ENCODE results near the gene CDCP2.

Gene CDCP2

DNA sequence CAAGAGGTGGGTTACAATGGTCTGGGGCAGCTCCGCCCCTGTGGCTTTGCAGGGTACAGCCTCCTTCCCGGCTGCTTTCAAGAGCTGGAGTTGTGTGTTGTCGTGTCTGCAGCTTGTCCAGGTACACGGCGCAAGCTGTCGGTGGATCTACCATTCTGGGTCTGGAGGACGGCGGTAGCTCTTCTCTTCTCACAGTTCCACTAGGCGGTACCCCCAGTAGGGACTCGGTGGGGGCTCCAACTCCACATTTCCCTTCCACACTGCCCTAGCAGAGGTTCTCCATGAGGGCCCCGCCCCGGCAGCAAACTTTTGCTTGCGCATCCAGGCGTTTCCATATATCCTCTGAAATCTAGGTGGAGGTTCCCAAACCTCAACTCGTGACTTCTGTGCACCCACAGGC is 12.3 kb upstream of the CDCP2 start:
- DNase-seq = no peak
- H3K36me3 ChIP-seq = no peaks in the 10 kb centered on the region
- no peaks in the 10 kb centered on the region for H3K27me3 ChIP-seq
- no peaks in the 10 kb centered on the region for H3K9me3 ChIP-seq
- H3K4me3 ChIP-seq (ENCODE audit: low read depth, low read length) = no peak overlapping the region
- TF ChIP-seq, protein P1, sequence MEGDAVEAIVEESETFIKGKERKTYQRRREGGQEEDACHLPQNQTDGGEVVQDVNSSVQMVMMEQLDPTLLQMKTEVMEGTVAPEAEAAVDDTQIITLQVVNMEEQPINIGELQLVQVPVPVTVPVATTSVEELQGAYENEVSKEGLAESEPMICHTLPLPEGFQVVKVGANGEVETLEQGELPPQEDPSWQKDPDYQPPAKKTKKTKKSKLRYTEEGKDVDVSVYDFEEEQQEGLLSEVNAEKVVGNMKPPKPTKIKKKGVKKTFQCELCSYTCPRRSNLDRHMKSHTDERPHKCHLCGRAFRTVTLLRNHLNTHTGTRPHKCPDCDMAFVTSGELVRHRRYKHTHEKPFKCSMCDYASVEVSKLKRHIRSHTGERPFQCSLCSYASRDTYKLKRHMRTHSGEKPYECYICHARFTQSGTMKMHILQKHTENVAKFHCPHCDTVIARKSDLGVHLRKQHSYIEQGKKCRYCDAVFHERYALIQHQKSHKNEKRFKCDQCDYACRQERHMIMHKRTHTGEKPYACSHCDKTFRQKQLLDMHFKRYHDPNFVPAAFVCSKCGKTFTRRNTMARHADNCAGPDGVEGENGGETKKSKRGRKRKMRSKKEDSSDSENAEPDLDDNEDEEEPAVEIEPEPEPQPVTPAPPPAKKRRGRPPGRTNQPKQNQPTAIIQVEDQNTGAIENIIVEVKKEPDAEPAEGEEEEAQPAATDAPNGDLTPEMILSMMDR (IDR thresholded peaks at IDR 0.05; ENCODE audit: low read depth, low read length) = no peak
- H3K4me1 ChIP-seq = no peaks in the 10 kb centered on the region

DNA sequence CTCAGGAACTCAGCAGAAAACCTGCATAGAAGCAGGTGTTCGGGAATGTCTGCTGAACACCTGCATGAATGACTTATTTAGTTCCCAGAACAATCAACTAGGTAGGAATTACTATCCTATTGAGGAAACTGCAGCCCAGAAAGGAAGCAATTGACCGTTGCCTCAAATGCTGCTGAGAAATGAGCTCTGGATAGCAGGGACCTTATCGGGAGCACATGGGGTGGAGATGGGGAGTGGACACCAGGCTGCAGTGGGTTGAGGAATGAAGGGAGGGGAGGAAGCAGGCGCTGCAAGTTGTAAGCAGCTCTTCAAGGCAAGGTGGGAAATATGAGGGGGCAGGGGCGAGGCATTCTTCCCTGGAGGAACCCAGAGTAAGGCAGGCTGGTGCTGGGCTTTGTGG is 10.8 kb upstream of the CDCP2 start:
- DNase-seq = no peak
- no peaks in the 10 kb centered on the region for H3K36me3 ChIP-seq
- no peak overlapping the region for H3K4me3 ChIP-seq (ENCODE audit: low read depth, low read length)
- TF ChIP-seq, protein P1 (IDR thresholded peaks at IDR 0.05; ENCODE audit: low read depth, low read length) = no peak
- no peaks in the 10 kb centered on the region for H3K4me1 ChIP-seq
- H3K27me3 ChIP-seq = no peaks in the 10 kb centered on the region
- no peaks in the 10 kb centered on the region for H3K9me3 ChIP-seq

DNA sequence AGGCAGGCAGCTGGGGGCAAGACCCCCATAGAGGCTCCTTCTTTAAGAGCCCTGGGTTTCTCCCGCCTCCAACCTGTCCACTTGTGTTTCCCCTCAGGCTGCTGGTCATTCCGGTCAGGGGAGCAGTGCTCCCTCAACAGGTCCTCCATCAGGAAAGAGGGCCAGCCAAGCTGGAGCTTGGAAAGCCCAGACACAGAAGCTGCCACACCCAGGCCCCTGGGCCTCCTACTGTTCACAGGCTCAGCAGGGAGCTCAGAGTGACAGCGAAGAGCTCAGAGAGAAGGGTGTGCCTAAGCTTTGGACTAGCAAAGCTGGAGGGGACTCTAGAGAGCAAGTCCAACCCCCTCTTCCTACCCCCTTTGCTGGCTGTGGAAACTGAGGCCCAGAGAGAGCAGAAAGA is 10.3 kb upstream of the CDCP2 start:
- no peak for DNase-seq
- Histone ChIP-seq H3K4me3 (ENCODE audit: low read depth, low read length) (no peak overlapping the region), H3K4me1 (no peaks in the 10 kb centered on the region), H3K27me3 (no peaks in the 10 kb centered on the region), H3K36me3 (no peaks in the 10 kb centered on the region), H3K9me3 (no peaks in the 10 kb centered on the region)
- TF ChIP-seq, protein P1 (IDR thresholded peaks at IDR 0.05; ENCODE audit: low read depth, low read length) = no peak

DNA sequence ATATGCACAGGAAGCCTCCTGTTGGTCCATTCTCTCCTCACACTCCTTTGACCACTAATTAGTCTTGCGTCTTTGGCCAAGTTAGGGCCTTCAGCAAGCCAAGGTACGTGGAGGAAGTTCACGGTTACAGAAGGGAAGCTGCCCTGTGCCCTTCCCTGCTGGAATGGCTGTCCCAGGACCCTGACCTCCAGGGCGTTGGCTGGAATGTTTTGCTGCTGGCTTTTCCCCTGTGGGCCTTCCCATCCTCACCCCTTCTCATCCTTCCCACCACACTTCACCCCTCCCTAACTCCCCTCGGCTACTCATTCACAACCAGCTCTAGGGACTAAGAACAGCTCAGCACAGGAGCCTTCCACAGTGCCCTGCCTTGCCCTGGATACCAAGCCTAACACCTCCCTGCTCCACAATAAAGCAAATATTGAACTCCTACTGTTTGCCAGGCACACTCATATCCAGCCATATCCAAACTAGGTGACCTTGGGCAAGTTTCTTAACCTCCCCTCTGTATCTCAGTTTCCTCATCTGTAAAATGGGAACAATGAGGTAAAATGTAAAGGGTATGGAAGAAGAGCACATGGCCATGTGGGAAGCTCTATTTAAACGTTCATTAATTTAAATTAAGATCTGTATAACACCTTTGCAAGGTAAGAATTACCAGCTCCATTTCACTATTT is 8.8 kb upstream of the CDCP2 start:
- TF ChIP-seq, protein P1 (IDR thresholded peaks at IDR 0.05; ENCODE audit: low read depth, low read length) = no peak
- no peaks in the 10 kb centered on the region for H3K4me1 ChIP-seq
- no peak for DNase-seq
- no peaks in the 10 kb centered on the region for H3K27me3 ChIP-seq
- no peaks in the 10 kb centered on the region for H3K9me3 ChIP-seq
- no peak overlapping the region for H3K4me3 ChIP-seq (ENCODE audit: low read depth, low read length)
- H3K36me3 ChIP-seq = no peaks in the 10 kb centered on the region

DNA sequence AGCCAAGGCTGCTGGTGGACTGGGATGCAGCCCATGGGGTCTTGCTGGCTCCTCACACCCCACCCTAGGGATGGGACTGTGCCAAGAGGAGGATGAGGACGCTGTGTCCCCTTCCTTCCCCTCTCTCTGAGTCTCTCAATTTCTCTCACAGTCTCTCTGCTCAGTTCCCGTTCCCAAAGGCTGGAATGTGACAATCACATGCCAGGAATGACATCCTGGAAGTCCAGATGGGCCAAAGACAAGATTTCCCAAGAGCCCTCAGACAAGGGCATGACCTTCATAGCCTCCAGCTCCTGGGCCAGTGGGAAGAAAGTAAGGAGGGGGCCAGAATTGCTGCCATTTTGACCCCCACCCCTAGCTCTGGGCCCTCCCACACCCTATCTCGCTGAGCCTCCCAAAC is 7.6 kb upstream of the CDCP2 start:
- H3K27me3 ChIP-seq = no peaks in the 10 kb centered on the region
- no peak overlapping the region for H3K4me3 ChIP-seq (ENCODE audit: low read depth, low read length)
- no peaks in the 10 kb centered on the region for H3K4me1 ChIP-seq
- DNase-seq = no peak
- TF ChIP-seq, protein P1 (IDR thresholded peaks at IDR 0.05; ENCODE audit: low read depth, low read length) = no peak
- no peaks in the 10 kb centered on the region for H3K9me3 ChIP-seq
- H3K36me3 ChIP-seq = no peaks in the 10 kb centered on the region

DNA sequence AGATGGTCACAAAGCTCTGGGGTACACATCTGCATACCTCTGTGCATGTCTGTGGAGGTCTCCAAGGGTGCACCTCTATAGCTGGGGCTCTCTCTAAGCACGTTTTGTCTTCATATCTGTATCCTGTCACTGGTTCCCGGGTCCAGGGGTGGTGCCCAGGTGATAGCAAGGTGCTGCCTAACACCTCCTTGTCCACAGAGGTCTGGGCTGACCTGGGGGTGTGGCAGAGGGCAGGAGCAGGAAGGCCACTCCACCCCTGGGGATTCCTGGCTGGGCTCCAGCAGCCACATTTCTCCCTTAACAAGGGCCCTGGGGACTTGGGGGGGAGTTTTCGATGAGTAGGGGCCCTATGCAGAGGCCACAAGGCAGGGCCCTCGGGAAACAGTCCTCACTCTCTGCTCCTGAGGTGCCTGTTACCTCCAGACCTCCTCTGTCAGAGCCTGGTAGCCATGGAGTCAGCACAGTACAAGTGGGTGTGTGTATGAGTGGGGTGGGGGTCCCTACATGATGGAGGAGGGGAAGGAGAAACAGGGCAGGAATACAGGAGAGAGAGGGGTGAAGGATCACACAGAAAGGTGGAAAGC is 7.0 kb upstream of the CDCP2 start:
- H3K4me3 ChIP-seq (ENCODE audit: low read depth, low read length) = no peak overlapping the region
- no peaks in the 10 kb centered on the region for H3K27me3 ChIP-seq
- TF ChIP-seq, protein P1 (IDR thresholded peaks at IDR 0.05; ENCODE audit: low read depth, low read length) = no peak
- no peaks in the 10 kb centered on the region for H3K4me1 ChIP-seq
- no peaks in the 10 kb centered on the region for H3K36me3 ChIP-seq
- no peak for DNase-seq
- H3K9me3 ChIP-seq = no peaks in the 10 kb centered on the region
